Measurements from ENCODE around the gene ST8SIA4.

ST8SIA4 gene

GRCh38 chr5:100779669-100780375, 123.3 kb downstream of the ST8SIA4 start:
- DNase-seq, result no peak

GRCh38 chr5:100777680-100778300, 125.3 kb downstream of the ST8SIA4 start:
- no peak for DNase-seq

- no peak for DNase-seq
Measured at GRCh38 chr5:100775533-100775855, 127.6 kb downstream of the ST8SIA4 start.

- peak; percentile 57 for DNase-seq
Measured at GRCh38 chr5:100772548-100772947, 130.5 kb downstream of the ST8SIA4 start.

GRCh38 chr5:100772006-100772405, 131.1 kb downstream of the ST8SIA4 start:
- DNase-seq, result peak; percentile 28

- no peak for DNase-seq
Measured at GRCh38 chr5:100771181-100771580, 131.9 kb downstream of the ST8SIA4 start.

GRCh38 chr5:100768221-100768620, 134.9 kb downstream of the ST8SIA4 start:
- no peak for DNase-seq

- DNase-seq, result no peak
Measured at GRCh38 chr5:100762995-100763394, 140.1 kb downstream of the ST8SIA4 start.

GRCh38 chr5:100762108-100762507, 141.0 kb downstream of the ST8SIA4 start:
- no peak for DNase-seq

GRCh38 chr5:100761192-100761591, 141.9 kb downstream of the ST8SIA4 start:
- DNase-seq, result no peak

- DNase-seq, result no peak
Measured at GRCh38 chr5:100760688-100761087, 142.4 kb downstream of the ST8SIA4 start.

GRCh38 chr5:100758780-100759179, 144.3 kb downstream of the ST8SIA4 start:
- DNase-seq, result peak; percentile 1

GRCh38 chr5:100758306-100758705, 144.8 kb downstream of the ST8SIA4 start:
- no peak for DNase-seq

GRCh38 chr5:100757618-100758017, 145.5 kb downstream of the ST8SIA4 start:
- DNase-seq, result no peak
